Gastrocnemius medialis (tissue), 4 donors: Measurements from ENCODE around the gene MORN1.

Experiments used
- CTCF ChIP-seq, 5 experiments: fragments of 450-650 bp in 3 of 5; fragments of 200-600 bp in 2 of 5; sonication (generic) in 2 of 5; IDR thresholded peaks in 4 of 5; conservative IDR thresholded peaks in 1 of 5; 1 replicate in 4 of 5; 2 replicates in 1 of 5; pipeline ENCODE4 v1.5.1; 2016 to 2019; ENCODE audit warnings: antibody characterized with exemption in 5 of 5, mild to moderate bottlenecking in 3 of 5, moderate library complexity in 3 of 5
- POLR2A ChIP-seq, 2 donors: fragments of 450-650 bp; IDR thresholded peaks; one replicate each; pipeline ENCODE4 v1.6.1; 2017; ENCODE audit warnings: antibody characterized with exemption in 2 of 2, mild to moderate bottlenecking in 2 of 2, moderate library complexity in 2 of 2

- TF ChIP-seq CTCF (IDR thresholded peaks at IDR 0.05 in 4 of 5, conservative IDR thresholded peaks at IDR 0.05 in 1 of 5) (no peak), POLR2A (IDR thresholded peaks at IDR 0.05) (no peak)
Observed at GRCh38 chr1:2425892-2426291, 34.5 kb upstream of the MORN1 start.
